Mammary epithelial cell (primary cell): Measurements from ENCODE around the gene ATXN10.

Experiments
- CTCF ChIP-seq, 2 donors: IDR thresholded peaks in 1 of 2; conservative IDR thresholded peaks in 1 of 2; 2 replicates each; pipeline ENCODE4 v1.5.1; 2011 to 2012; ENCODE audit warnings: inconsistent platforms in 2 of 2, low read length in 2 of 2, mild to moderate bottlenecking in 2 of 2, control low read depth in 1 of 2, low read depth in 1 of 2; ENCODE audit not compliant: insufficient read depth in 1 of 2; ENCODE audit errors: extremely low read depth in 1 of 2
- EZH2 ChIP-seq: IDR thresholded peaks from 2 replicates; pipeline ENCODE4 v1.6.1; 2012; ENCODE audit warnings: low read length, inconsistent platforms, borderline replicate concordance

DNA sequence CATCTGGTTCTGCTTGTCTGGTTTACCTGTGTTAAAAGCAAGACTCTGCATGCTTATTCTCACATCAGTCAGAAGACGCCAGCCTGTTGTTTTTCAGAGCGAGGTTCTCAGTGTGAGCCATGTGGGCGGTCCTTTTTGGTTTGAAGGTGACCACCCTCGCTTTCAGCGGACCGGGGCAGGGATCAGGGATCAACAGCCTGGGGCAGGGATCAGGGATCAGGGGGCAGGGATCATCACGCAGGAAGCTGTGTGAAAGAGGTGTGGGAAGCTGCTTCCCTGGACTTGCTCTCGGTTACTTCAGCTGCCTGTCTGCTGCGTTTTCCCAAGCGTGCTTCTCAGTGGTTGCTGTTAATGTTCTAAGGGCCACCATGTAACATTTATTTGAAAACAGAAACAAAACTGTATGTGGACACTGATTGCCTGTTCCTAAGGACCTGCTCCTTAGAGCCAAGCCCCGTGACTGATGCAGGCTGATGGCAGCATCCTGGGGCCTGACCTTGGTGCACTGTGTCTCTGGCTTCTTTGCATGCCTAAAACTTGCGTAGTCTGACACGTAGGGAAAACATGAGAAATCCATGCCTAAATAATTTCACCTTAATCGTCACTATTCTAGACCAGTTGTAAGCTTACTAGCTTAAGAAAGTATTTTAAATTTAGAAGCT lies 146.9 kb downstream of the ATXN10 start:
- TF ChIP-seq CTCF (conservative IDR thresholded peaks at IDR 0.05 in 1 of 2, IDR thresholded peaks at IDR 0.05 in 1 of 2; ENCODE audit: extremely low read depth in 1 of 2, insufficient read depth in 1 of 2, low read depth in 1 of 2, low read length in 2 of 2) (no peak), EZH2 (no peak)
